Keratinocyte (primary cell): ENCODE measurements around the gene ULK4. TPM values are rescaled to one million over a fixed set of nuclear protein-coding genes. Genes with fewer than 3 reads are reported as not detected.

Experiments used
- DNase-seq: peaks from one replicate; pipeline ENCODE4 v3.0.0-alpha.2; 2011; ENCODE audit warnings: low read depth, missing footprints, low spot score
- FAIRE-seq: peaks from 2 replicates; lab custom pipeline; 2011; peaks lifted over from hg19 to GRCh38; lab: Jason Lieb, UNC
- H2AFZ ChIP-seq: 2 replicates; pipeline ENCODE4 v1.6.0; 2012; ENCODE audit warnings: low read length, control low read depth, inconsistent platforms; ENCODE audit not compliant: control insufficient read depth
- H3K27ac ChIP-seq: 2 replicates; pipeline ENCODE4 v1.5.1; 2011; ENCODE audit warnings: low read length; ENCODE audit not compliant: control insufficient read depth, insufficient read depth
- H3K27me3 ChIP-seq: 3 replicates; pipeline ENCODE4 v1.6.0; 2011; ENCODE audit warnings: low read length; ENCODE audit not compliant: control insufficient read depth, insufficient read depth; ENCODE audit errors: extremely low read depth
- H3K36me3 ChIP-seq, 2 experiments: 2 replicates in 1 of 2; 3 replicates in 1 of 2; pipeline ENCODE4 v1.5.1; 2011; ENCODE audit warnings: low read length in 2 of 2, mild to moderate bottlenecking in 1 of 2; ENCODE audit not compliant: control insufficient read depth in 2 of 2, insufficient read depth in 2 of 2; ENCODE audit errors: extremely low read depth in 1 of 2
- H3K4me1 ChIP-seq: 3 replicates; pipeline ENCODE4 v1.5.1; 2011; ENCODE audit warnings: low read length; ENCODE audit not compliant: control insufficient read depth, insufficient read depth; ENCODE audit errors: extremely low read depth
- H3K4me2 ChIP-seq: 3 replicates; pipeline ENCODE4 v1.6.0; 2011; ENCODE audit warnings: low read depth, low read length; ENCODE audit not compliant: control insufficient read depth, insufficient read depth; ENCODE audit errors: extremely low read depth
- H3K4me3 ChIP-seq, 3 experiments: fragments of 200-600 bp in 1 of 3; sonication (generic) in 1 of 3; 2 replicates in 2 of 3; 3 replicates in 1 of 3; pipeline ENCODE4 v1.5.1; 2011 to 2016; ENCODE audit warnings: low read length in 3 of 3, mild to moderate bottlenecking in 3 of 3, control low read depth in 2 of 3, inconsistent platforms in 1 of 3, low read depth in 1 of 3, mixed read lengths in 1 of 3, mixed run types in 1 of 3, moderate library complexity in 1 of 3; ENCODE audit not compliant: control insufficient read depth in 2 of 3, insufficient read depth in 2 of 3; ENCODE audit errors: extremely low read depth in 1 of 3
- H3K79me2 ChIP-seq: 2 replicates; pipeline ENCODE4 v1.6.0; 2012; ENCODE audit warnings: low read length; ENCODE audit not compliant: control insufficient read depth, insufficient read depth
- H3K9ac ChIP-seq: 3 replicates; pipeline ENCODE4 v1.6.0; 2011; ENCODE audit warnings: low read length; ENCODE audit not compliant: control insufficient read depth, insufficient read depth; ENCODE audit errors: extremely low read depth
- H3K9me1 ChIP-seq: 3 replicates; pipeline ENCODE4 v1.6.0; 2011; ENCODE audit warnings: low read length; ENCODE audit not compliant: control insufficient read depth, insufficient read depth; ENCODE audit errors: extremely low read depth
- H3K9me3 ChIP-seq: 2 replicates; pipeline ENCODE4 v1.5.1; 2012; ENCODE audit warnings: low read depth, low read length; ENCODE audit not compliant: control insufficient read depth
- H4K20me1 ChIP-seq: 3 replicates; pipeline ENCODE4 v1.6.0; 2011; ENCODE audit warnings: low read length; ENCODE audit not compliant: control insufficient read depth, insufficient read depth; ENCODE audit errors: extremely low read depth
- CTCF ChIP-seq, 3 experiments: IDR thresholded peaks in 1 of 3; conservative IDR thresholded peaks in 1 of 3; optimal IDR thresholded peaks in 1 of 3; 2 replicates in 2 of 3; 3 replicates in 1 of 3; pipeline versions ENCODE3 to v1.5.1; 2011; ENCODE audit warnings: low read length in 3 of 3, mild to moderate bottlenecking in 3 of 3, moderate library complexity in 2 of 3, control low read depth in 1 of 3, inconsistent platforms in 1 of 3; ENCODE audit not compliant: insufficient read depth in 2 of 3; ENCODE audit errors: extremely low read depth in 1 of 3
- EZH2 ChIP-seq: IDR thresholded peaks from one replicate; pipeline ENCODE4 v1.6.1; 2012; ENCODE audit warnings: inconsistent platforms, mild to moderate bottlenecking, low read length, moderate library complexity
- dilution Hi-C: fragments of 300-500 bp; cut with MboI; formaldehyde crosslinking; loops from one replicate; pipeline ENCODE4 v1.7.0; 2020; ENCODE audit warnings: low sequenced_read_pairs; ENCODE audit not compliant: extremely low pct_ligation_motif_present
- polyA plus RNA-seq, 5 experiments: library from polyadenylated mRNA; depleted of rRNA in 3 of 5; stranded (reverse) in 3 of 5; stranded (forward) in 1 of 5; unstranded in 1 of 5; fragments of >200 nt; gene quantifications; 1 replicate in 1 of 5; 2 replicates in 3 of 5; 3 replicates in 1 of 5; pipeline versions ENCODE4 v1.2.1 to v1.2.3, GENCODE V29; 2011 to 2012; ENCODE audit warnings: missing spikeins in 2 of 5, low read depth in 1 of 5, low replicate concordance in 1 of 5

Gene ULK4
- polyA plus RNA-seq, 1 donor (not counting 4 experiments of a cell fraction or from before 2014, with no cell fraction given) = 6.1 TPM

- Histone ChIP-seq H3K9me3 (no peaks in the 10 kb centered on the region), H3K36me3 (no peaks in the 10 kb centered on the region), H3K9me1 (no peaks in the 10 kb centered on the region), H3K79me2 (no peaks in the 10 kb centered on the region), H3K27me3 (no peaks in the 10 kb centered on the region), H2AFZ (no peak overlapping the region), H3K27ac (no peak overlapping the region), H3K4me1 (peaks cover 9% of the 10 kb centered on the region), H3K4me2 (no peak overlapping the region), H3K9ac (no peak overlapping the region), H4K20me1 (no peaks in the 10 kb centered on the region), H3K4me3 (no peak overlapping the region)
- DNase-seq (no peak), FAIRE-seq (no peak)
- TF ChIP-seq CTCF (optimal IDR thresholded peaks at IDR 0.05 in 1 of 3, IDR thresholded peaks at IDR 0.05 in 1 of 3, conservative IDR thresholded peaks at IDR 0.05 in 1 of 3; ENCODE audit: extremely low read depth in 1 of 3, insufficient read depth in 2 of 3, low read length in 3 of 3) (no peak), EZH2 (no peak)
- dilution Hi-C loops = no loop called here
Measured at GRCh38 chr3:41936384-41936783, 25.5 kb downstream of the ULK4 start.

- H3K4me2 ChIP-seq = no peak overlapping the region
- no peaks in the 10 kb centered on the region for H3K9me1 ChIP-seq
- DNase-seq = no peak
- H3K4me3 ChIP-seq = no peak overlapping the region
- no peak for FAIRE-seq
- H2AFZ ChIP-seq = no peak overlapping the region
- H3K9me3 ChIP-seq = no peaks in the 10 kb centered on the region
- dilution Hi-C loops = no loop called here
- TF ChIP-seq CTCF (optimal IDR thresholded peaks at IDR 0.05 in 1 of 3, IDR thresholded peaks at IDR 0.05 in 1 of 3, conservative IDR thresholded peaks at IDR 0.05 in 1 of 3; ENCODE audit: extremely low read depth in 1 of 3, insufficient read depth in 2 of 3, low read length in 3 of 3) (no peak), EZH2 (no peak)
- H3K79me2 ChIP-seq = no peaks in the 10 kb centered on the region
- no peaks in the 10 kb centered on the region for H3K36me3 ChIP-seq
- no peak overlapping the region for H3K27ac ChIP-seq
- no peaks in the 10 kb centered on the region for H3K27me3 ChIP-seq
- H3K9ac ChIP-seq = no peak overlapping the region
- H4K20me1 ChIP-seq = no peaks in the 10 kb centered on the region
- peaks cover 9% of the 10 kb centered on the region for H3K4me1 ChIP-seq
Measured at GRCh38 chr3:41933154-41933676, 28.7 kb downstream of the ULK4 start.
